NCI-H1436 treated with DMSO at 0.1 percent for 48 hours (cell line): ENCODE measurements around the gene TAS2R40.
"Not testable (repeated sequence)": the region's sequence is repeated elsewhere in the genome, so short reads cannot be mapped to it uniquely, and the experiment has no call there.

Experiments
- DNase-seq: peaks from one replicate; lab custom pipeline; 2025; lab: John Stamatoyannopoulos, UW

TAS2R40 gene

DNA sequence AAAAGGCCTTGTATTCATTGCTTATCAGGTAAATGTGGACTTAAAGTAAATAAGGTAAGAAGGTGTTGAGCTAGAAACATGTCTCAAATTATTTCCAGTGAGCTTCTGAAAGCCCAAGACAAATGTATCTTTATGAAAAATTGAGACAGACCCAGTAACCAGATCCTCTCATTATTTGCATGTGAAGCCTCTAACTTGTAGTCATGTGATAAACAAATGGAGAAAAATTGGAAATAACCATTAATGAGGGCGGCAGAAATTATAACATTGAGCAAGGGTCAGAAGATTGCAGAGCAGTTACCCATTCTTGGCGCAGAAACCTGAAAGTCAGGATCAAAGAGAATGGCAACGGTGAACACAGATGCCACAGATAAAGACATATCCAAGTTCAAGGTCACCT is at the start of gene TAS2R40:
Gene TAS2R40, plus strand, starts transcription at position 301 of the 400 bp plus-strand sequence. Its CDS starts 42 bp downstream, at position 343.
- no peak for DNase-seq

DNA sequence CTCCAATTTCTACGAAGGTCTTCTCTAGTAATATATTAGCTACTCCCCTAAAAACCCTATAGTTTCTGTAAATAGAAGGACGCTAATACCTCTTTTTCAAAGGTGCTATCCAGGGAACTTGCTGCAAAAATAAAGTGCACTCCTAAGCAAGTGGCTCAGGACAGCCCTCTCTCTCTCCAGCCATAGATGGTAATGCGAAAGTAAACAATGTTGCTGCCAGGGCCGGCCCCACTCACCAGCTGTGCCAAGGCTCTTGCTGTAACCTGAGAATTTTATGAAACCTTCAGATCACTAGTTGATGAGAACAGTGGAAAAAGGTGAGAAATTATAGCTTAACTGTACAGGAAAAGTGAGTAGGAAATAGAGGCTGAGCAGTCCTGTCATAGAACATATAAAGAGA is 49.5 kb upstream of the TAS2R40 start:
- DNase-seq = no peak

DNA sequence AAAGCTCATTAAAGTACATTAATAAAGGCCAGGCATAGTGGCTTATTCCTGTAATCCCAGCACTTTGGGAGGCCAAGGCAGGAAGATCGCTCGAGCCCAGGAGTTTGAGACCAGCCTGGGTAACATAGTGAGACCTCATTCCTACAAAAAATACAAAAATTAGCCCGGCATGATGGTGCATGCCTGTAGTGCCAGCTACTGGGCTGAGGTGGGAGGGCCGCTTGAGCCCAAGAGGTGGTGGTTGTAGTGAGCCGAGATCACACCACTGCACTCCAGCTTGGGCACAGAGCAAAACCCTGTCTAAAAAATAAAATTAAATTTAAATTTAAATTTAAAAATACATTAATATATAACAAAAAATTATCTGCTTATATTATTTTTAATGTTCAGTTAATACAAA is 45.7 kb upstream of the TAS2R40 start:
- no peak for DNase-seq

DNA sequence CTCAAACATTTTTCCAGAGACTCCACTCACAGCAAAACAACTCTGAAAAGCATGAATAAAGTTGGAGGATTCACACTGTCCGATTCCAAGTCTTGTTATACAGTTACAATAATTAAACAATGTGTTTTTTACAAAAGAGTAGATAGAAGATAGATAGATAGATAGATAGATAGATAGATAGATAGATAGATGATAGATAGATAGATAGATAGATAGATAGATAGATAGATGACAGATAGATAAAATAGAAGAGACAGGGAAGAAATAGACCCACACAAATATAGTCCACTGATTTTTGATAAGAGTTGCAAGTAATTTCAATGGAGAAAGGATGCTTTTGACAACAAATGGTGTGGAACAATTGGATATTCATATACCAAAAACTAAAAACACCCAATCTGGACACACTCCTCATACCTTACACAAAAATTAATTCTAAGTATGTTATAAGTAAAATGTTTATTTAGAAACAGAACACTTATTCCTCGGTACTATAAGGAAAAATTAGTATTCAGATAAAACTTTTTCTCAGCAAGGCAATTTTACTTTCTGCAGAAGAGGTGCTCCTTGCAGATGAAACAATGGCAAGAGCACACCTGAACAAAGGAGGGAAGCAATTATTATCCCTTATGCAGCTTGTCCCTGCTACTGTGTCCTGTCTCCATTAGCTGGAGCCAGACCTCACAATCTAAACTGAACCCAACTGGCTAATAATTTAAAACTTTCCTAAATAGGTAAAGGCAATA is 44.3 kb upstream of the TAS2R40 start:
- no peak for DNase-seq

DNA sequence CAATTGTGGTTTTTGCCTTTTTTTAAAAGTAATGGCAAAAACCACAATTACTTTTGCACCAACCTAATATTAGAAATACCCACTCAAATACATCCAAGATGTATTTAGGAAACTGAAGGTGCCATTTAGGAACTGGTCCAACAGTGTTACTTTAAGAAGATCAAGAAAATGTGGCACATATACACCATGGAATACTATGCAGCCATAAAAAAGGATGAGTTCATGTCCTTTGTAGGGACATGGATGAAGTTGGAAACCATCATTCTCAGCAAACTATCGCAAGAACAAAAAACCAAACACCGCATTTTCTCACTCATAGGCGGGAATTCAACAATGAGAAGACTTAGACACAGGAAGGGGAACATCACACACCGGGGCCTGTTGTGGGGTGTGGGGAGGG is 41.1 kb upstream of the TAS2R40 start:
- DNase-seq = not testable (repeated sequence)

DNA sequence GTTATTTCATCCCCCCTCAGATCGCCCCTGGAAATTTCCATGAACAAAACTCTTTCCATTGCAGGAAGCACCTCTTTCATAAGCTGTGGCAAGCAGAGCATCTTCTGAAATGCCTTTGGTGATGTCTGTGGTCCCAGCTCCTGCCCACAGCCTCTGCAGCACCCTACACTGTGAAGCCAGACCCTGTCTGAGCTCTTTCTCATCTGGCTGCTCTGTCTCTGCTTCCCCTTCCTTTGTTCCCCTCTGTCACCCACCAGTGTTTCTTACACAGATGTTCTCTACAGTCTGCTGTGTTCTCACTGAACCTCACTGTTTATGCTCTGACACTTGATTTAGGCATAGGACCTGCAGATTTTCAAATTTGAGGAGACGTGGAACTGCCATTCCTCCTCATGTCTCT is 40.5 kb upstream of the TAS2R40 start:
- no peak for DNase-seq

DNA sequence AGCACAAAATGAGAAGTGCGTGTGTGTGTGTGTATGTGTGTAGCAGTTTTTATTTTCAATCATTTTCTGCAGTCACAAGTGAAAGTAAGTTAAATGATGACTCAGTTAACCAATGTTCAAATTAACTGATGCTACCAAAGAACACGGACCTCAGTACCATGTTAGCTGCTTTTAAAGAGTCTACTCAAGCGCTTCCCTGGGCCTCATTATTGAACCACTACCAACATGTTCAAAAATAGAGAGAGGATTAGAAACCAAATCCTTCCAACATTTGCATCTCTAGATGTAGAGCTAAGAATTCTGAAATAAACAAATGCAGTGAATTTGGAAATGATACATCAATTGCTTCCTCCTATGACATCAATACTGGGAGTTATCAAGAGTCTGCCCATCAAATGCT is 38.8 kb upstream of the TAS2R40 start, which contains the start of gene TAS2R39:
Gene TAS2R39, plus strand, starts transcription at position 396 of the 400 bp plus-strand sequence. Its CDS starts 0 bp downstream, at position 396.
- DNase-seq = no peak

DNA sequence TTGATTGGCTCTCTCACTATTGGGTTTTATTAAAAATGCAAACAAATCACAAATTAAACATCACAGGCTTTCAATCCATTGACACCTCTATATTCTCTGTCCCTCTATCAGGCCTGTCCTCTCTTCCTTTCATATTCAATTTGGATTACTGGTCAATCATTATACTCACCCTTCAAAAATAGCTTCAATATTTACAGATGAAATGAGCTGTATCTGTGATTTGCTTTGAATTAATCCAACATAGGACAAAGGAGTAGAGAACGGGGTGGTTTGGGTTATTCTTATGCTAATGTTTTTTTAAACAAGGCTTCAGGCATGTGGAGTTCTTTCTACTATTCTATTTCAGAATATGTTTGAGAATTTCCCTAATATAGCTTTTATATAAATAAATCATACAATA is 36.3 kb upstream of the TAS2R40 start:
- no peak for DNase-seq

DNA sequence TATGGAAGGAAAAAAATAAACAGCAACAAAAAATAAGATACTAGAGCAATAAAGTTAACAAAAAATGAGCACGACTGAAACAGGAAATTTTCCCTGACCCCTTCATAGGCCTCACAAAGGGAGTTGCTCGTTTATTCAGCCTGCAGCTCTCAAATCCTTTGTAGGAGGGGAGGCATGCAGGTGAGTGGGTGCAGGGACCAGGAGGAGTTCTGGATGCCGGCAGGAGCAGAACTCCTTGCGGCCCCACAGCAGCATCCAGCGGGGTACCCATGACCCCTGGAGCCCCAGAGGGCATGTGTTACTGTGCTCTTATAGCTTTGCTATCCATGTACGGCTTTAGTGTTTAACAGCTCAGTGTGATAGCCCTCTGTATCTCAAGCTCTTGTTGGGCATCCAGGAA is 32.8 kb upstream of the TAS2R40 start:
- no peak for DNase-seq

DNA sequence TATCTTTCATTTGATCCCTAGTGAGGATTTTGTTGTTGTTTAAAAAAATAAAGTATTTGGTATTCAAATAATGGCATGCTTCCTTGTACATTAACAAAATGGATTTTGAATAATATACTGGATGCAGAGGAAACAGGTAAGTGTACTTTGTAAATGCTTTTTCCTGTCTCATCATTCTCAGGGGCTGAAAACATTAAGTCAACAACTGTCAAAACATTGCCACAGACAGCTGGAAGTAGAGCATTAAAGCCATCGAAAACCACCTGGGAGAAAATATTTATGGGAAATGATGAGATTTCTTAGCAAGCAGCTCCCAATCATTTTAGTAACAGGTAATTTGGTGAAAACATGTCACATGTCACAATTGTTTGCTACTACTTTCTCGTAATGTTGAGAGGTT is 28.0 kb upstream of the TAS2R40 start:
- no peak for DNase-seq

DNA sequence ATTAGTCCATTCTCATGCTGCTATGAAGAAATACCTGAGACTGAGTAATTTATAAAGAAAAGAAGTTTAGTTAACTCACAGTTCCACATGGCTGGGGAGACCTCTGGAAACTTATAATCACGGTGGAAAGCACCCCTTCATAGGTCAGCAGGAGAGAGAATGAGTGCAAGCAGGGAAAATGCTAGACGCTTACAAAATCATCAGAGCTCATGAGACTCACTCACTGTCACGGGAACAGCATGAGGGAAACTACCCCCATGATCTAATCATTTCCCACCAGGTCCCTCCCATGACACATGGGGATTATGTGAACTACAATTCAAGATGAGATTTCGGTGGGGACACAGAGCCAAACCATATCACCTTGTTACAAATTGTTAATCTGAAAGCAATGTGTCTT is 22.8 kb upstream of the TAS2R40 start:
- no peak for DNase-seq

DNA sequence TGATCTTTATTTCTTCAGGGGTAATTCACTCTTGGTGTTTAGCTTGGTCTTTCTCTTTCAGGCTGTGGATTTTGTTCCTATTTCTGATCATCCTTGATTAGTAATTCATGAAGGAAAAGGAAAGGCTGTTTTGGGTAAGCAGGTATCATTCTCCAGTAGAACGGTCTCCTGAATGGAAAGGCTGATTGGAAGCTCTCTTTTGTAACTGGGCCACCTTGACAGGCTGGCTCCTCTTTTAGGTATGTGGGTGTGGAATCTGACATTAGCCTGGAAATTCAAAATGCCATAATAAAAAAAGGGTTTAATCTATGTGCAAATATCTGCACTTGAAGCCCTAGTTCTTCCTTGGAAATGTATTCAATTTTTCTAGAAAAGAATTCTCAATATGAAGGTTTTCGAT is 19.7 kb upstream of the TAS2R40 start:
- DNase-seq = no peak

DNA sequence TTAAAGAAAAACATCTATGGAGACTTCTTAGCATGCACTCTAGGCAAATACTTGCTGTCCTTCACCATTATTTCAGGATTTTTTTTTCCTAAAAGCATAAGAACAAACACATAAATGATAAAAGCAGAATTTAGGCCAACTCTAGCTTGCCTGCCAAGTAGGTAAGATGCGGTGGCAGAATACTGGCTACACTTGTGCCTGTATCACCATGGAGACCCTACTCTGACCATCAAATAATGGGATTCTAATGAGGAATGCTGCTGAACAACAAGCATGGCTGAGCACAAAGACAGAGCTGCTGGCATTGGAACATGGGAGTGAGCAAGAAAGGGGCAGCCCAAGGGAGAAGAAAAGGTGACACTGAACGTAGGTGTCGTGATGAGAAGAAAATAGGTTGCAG is 18.5 kb upstream of the TAS2R40 start:
- DNase-seq = no peak

DNA sequence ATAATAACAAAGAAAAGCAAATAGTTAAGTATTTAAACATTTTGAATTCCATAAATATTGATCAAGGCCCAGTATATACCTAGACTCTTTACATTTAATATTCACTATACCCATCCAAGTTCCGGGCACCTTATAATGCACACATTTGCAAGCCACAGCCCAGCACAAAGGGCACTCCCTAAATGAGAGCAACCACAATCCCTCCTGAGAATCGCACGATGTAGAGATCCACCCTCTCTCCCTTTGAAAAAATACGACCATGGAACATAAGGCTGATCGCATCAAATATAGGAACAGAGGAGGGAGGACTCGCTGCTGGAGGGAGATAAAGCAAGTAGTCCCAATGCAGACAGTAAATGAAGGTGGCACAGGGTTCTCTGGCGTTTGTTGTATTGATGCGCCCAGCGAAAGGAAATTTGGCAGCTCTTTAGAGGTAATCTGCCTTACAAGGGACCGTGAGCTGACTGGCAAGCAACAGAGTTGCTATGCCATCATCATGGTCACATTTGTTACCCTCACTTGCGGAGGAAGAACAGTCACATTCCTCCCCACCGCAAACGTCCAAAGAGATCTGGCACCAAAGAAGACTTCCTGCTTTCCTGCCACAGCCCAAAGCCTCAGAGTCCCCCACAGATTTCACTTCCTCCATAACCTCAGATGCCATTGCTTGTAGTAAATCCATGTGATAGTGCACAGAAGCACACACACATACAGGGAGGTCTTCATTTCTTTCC is 16.1 kb upstream of the TAS2R40 start:
- no peak for DNase-seq

DNA sequence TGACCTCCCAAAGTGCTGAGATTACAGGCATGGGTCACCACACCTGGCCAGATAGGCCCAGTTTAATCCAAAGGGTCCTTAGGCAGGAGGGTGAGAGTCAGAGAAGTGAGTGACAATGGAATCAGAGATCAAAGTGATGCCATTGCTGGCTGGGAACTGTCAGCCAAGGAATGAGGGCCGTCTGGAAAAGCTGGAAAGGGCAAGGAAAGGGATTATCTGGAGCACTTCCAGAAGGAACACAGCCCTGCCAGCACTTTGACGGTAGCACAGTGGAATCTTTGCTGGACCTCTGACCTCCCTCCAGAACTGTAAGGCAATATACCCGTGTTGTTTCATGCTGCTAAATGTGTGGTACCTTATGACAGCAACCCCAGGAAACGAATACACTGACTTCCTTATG is 11.3 kb upstream of the TAS2R40 start:
- no peak for DNase-seq

DNA sequence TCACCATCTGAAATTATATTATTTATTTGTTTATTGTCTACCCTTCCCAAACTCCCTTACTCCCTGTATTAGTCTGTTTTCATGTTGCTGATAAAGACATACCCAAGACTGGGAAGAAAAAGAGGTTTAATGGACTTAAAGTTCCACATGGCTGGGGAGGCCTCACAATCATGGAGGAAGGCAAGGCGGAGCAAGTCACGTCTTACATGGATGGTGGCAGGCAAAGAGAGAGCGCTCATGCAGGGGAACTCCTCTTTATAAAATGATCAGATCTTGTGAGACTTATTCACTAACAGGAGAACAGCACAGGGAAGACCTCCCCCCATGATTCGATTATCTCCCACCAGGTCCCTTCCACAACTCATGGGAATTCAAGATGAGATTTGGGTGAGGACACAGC is 8.4 kb upstream of the TAS2R40 start:
- not testable (repeated sequence) for DNase-seq

DNA sequence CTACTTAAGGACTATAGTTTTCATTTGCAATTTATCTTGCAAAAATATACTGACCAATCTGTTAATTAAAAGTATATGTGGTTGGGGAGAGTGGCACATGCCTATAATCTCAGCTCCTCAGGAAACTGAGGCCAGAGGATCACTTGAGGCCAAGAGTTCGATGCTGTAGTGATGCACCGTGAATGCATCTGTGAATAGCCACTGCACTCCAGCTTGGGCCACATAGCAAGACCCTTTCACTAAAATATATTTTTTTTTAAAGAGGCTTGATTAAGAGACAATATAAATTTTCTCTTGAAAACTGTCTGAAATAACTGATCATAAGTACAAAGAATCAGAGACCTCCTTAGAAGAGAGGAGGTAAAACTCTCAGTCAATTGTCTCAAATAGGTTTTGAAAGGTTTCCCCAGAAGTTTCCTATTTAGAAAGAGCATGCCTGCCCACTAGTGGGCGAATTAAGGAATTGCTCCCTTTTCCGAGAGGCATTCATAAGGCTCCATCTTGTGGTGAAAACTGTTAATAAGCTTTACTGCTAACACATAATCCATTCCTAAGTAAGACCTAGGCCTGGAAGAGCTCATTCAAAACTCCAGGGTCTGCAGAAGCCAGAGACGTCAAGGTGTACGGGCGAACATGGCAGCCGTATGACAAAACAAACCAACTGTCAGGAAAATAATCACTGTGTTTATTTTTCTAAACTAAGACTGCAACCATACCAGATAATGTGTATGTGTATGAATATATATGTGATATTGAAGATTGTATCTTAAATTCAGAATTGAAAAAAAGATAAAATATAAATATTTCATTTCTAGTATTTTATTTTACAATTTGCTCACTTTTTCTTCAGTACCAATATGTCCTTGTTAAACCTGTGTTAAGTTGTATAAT is 6.8 kb upstream of the TAS2R40 start:
- peak; percentile 33 for DNase-seq

DNA sequence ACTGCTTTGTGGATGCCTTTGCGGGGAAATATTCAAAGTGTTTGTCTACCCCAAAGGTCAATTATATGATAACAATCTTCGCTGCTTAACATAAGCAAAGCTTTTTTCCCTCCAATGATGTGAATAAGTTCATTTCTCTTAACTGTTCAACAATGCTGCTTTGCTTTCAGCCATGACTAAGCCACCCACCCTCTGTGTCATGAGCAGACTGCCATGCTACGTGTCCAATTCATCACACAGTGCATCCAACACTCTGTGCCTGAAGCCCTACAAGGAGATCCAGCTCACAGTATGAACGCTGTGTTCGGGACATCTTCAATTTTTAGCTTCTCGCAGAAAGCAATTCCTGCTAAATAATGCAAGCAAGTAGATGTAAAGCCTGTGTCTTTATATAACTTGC is 5.7 kb upstream of the TAS2R40 start:
- DNase-seq = no peak

DNA sequence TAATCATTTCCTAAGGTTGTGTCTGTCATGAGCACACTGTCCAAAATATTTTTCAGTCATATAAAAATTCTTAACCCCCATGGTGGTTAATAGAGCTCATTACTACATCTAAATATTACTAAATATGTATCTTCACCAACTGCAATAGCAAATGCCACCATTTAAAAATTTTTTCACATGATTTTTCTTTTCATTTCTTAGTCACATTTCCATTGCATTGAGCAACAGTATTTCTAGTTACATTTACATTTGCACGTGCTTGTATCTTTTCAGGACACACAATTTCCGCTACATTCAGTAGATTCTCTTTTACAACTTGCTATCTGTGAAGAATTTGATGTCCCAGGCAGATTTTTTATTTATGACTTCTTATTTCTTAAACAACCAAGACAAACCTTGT is 5.2 kb upstream of the TAS2R40 start:
- DNase-seq = no peak

DNA sequence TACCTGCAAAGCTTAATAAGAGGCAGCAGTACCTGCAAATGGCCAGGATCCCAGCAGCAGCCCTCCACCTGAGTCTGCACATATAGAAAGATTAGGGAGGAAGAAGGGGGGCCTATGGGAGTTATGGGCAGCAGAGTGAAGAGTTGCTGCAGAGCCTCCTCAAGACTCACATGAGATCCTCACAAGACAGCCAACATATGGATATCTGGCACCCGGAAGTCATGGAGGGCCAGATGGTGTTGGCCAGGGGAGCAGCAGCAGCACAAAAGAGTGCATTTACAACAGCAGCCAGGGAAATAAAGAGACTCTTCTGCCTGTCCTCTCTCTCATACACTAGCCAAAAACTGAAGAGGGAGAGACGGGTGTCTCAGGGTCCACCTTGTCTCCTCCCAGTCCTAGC is 4.0 kb upstream of the TAS2R40 start:
- DNase-seq = no peak

DNA sequence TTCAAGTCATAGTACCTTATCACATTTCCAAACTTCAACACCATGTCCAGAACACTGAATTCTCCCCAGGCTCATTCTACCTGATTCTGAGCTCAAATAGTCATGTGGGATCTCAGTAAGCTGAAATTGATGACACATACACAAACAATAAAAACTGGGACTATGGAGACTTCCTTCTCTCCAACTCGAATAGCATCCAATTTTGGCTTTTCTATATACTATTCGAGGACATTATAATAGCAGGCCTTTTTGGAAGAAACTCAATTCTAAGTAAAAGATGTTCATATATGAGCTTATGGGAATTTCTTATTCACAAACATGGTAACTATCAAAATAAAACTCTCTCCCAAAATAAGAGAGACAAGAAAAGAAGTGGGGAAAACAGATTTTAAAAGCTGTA is 551 bp upstream of the TAS2R40 start:
- no peak for DNase-seq

DNA sequence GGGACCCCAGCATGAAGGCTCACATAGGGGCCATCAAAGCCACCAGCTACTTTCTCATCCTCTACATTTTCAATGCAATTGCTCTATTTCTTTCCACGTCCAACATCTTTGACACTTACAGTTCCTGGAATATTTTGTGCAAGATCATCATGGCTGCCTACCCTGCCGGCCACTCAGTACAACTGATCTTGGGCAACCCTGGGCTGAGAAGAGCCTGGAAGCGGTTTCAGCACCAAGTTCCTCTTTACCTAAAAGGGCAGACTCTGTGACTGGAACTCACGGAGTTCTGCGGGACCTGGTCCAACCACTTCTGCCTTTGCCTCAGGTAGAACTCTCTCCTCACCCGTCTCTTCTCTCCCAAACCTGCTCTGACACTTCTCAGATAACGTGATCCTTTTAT is 945 bp downstream of the TAS2R40 start:
- DNase-seq = no peak

DNA sequence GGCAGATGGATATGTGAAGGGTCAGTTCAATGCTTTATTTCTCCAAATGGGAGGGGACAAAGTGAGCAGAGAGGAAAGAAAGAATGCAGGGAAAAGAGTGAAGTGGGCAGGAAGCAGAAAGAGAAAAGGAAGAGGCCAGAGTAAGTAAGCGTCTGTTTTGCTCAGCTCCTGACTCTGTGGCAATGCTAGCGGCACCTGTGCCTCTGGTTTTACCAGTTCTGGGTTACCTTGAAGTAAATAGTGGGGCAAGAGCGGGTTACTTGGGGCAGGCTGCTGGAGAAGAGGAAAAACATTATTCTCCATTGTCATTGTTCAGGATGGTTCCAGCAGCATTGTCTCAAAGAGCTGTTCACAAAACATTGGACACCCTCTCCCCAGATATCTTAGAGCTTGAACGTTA is 1.9 kb downstream of the TAS2R40 start:
- DNase-seq = no peak
